ENCODE measurements around the gene SMYD1. TPM values are rescaled to one million over a fixed set of nuclear protein-coding genes. Genes with fewer than 3 reads are reported as not detected.

Gene SMYD1
- total RNA-seq, 1 experiment from 2014 or later: not detected

- ChIA-PET CTCF (no interaction called here), POLR2A (ENCODE audit: unreplicated experiment) (no interaction called here)
- Histone ChIP-seq H3K9me3 (ENCODE audit: insufficient read depth, low read depth) (0 out of 2 replicates have a peak, but pooled peaks cover 5% of the 10 kb centered on the region), H3K27ac (no peak overlapping the region), H3K9me2 (ENCODE audit: insufficient read depth) (no peaks in the 10 kb centered on the region), H3K27me3 (ENCODE audit: insufficient read depth, low read depth) (peaks cover 31% of the 10 kb centered on the region), H3K79me2 (ENCODE audit: low read depth) (no peaks in the 10 kb centered on the region), H3K4me3 (no peak overlapping the region), H2AFZ (no peak overlapping the region), H4K20me1 (ENCODE audit: insufficient read depth) (no peaks in the 10 kb centered on the region), H3F3A (ENCODE audit: insufficient read depth, low read depth) (no peaks in the 10 kb centered on the region), H3K4me1 (replicated peaks; ENCODE audit: insufficient read depth) (no peaks in the 10 kb centered on the region), H3K4me2 (no peak overlapping the region), H3K36me3 (ENCODE audit: low read depth) (no peaks in the 10 kb centered on the region)
- no TSS peak for BruUV-seq (replicated peaks)
- intact Hi-C loops (cut with micrococcal nuclease; ENCODE audit: unreplicated experiment): no loop called here
- TF ChIP-seq CTCF (conservative IDR thresholded peaks at IDR 0.05): no peak
- no peak for TF ChIP-seq EZH2 (IDR thresholded peaks at IDR 0.05; ENCODE audit: low read depth)
- no peak for DNase-seq
Measured at GRCh38 chr2:88146590-88146989, 79.0 kb downstream of the SMYD1 start.

DNA sequence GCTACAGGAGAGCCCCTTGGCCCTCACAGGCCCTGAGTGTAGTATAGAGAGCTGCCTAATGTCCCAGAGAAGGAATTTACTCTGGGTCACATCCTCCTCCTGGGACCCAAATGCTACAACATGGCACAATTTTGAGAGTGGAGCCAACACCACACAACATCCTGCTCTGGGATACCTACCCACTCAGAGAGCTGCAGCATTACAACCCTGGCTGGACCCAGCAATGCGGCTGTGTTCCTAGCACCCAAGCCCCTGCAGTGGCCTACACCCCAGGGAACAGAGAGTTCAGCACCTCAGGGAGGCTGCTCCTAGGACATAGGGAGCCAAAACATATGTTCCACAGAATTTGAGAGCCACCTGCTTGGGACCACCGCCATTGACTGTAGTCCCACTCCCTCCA lies 79.5 kb downstream of the SMYD1 start:
- Histone ChIP-seq H3K27ac (no peak overlapping the region), H3K79me2 (ENCODE audit: low read depth) (no peaks in the 10 kb centered on the region), H4K20me1 (ENCODE audit: insufficient read depth) (no peaks in the 10 kb centered on the region), H2AFZ (no peak overlapping the region), H3K9me3 (ENCODE audit: insufficient read depth, low read depth) (0 out of 2 replicates have a peak, but pooled peaks cover 5% of the 10 kb centered on the region), H3K36me3 (ENCODE audit: low read depth) (no peaks in the 10 kb centered on the region), H3K27me3 (ENCODE audit: insufficient read depth, low read depth) (peaks cover 30% of the 10 kb centered on the region), H3K9me2 (ENCODE audit: insufficient read depth) (no peaks in the 10 kb centered on the region), H3K4me2 (no peak overlapping the region), H3K4me1 (replicated peaks; ENCODE audit: insufficient read depth) (no peaks in the 10 kb centered on the region), H3K4me3 (no peak overlapping the region), H3F3A (ENCODE audit: insufficient read depth, low read depth) (no peaks in the 10 kb centered on the region)
- ChIA-PET POLR2A (ENCODE audit: unreplicated experiment) (no interaction called here), CTCF (no interaction called here)
- no peak for TF ChIP-seq CTCF (conservative IDR thresholded peaks at IDR 0.05)
- intact Hi-C loops (cut with micrococcal nuclease; ENCODE audit: unreplicated experiment): no loop called here
- no TSS peak for BruUV-seq (replicated peaks)
- no peak for DNase-seq

DNA sequence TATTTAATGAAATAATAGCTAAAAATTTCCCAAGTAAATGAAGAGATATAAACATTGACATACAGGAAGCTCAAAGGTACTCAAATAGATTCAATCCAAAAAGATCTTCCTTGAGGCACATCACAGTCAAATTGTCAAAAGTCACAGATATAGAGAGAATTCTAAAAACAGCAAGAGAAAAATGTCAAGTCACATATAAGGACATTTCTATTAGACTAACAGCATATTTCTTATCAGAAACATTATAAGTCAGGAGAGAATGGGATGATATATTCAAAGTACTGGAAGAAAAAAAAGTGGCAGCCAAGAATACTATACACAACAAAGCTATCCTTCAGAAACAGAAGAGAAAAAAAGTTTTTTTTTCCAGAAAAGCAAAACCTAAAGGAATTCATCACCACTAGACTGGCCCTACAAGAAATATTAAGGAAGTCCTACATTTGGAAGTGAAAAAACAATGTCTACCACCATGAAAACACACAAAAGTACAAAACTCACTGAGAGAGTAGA lies 81.4 kb downstream of the SMYD1 start:
- Histone ChIP-seq H3K79me2 (ENCODE audit: low read depth) (no peaks in the 10 kb centered on the region), H2AFZ (no peak overlapping the region), H3K36me3 (ENCODE audit: low read depth) (no peaks in the 10 kb centered on the region), H3K27ac (no peak overlapping the region), H3K4me1 (replicated peaks; ENCODE audit: insufficient read depth) (no peaks in the 10 kb centered on the region; the same call in 1 of the 2 replicates), H3F3A (ENCODE audit: insufficient read depth, low read depth) (no peaks in the 10 kb centered on the region), H3K27me3 (ENCODE audit: insufficient read depth, low read depth) (peaks cover 14% of the 10 kb centered on the region), H4K20me1 (ENCODE audit: insufficient read depth) (no peaks in the 10 kb centered on the region), H3K9me3 (ENCODE audit: insufficient read depth, low read depth) (0 out of 2 replicates have a peak, but pooled peaks cover 5% of the 10 kb centered on the region), H3K4me2 (no peak overlapping the region), H3K9me2 (ENCODE audit: insufficient read depth) (no peaks in the 10 kb centered on the region), H3K4me3 (no peak overlapping the region)
- intact Hi-C loops (cut with micrococcal nuclease; ENCODE audit: unreplicated experiment): no loop called here
- CTCF ChIA-PET: no interaction called here
- POLR2A ChIA-PET (ENCODE audit: unreplicated experiment): no interaction called here
- no TSS peak for BruUV-seq (replicated peaks)
- TF ChIP-seq EZH2 (IDR thresholded peaks at IDR 0.05; ENCODE audit: low read depth) (no peak), CTCF (conservative IDR thresholded peaks at IDR 0.05) (no peak)
- no peak for DNase-seq
